OCI-LY7 (cell line): ENCODE measurements around the gene ELMO1.

Experiments used
- EZH2phosphoT487 ChIP-seq: fragments of 200-600 bp; sonication (generic); IDR thresholded peaks from 2 replicates; pipeline ENCODE4 v1.6.1; 2018; ENCODE audit warnings: low read depth, borderline replicate concordance, mild to moderate bottlenecking, mixed run types, antibody characterized with exemption, low read length, moderate library complexity, mixed read lengths
- TF ChIP-seq, protein P1 (sequence below): fragments of 200-600 bp; sonication (generic); conservative IDR thresholded peaks from 2 replicates; pipeline ENCODE4 v1.5.1; 2014; ENCODE audit warnings: mild to moderate bottlenecking, antibody characterized with exemption, low read length, moderate library complexity, mixed read lengths

DNA sequence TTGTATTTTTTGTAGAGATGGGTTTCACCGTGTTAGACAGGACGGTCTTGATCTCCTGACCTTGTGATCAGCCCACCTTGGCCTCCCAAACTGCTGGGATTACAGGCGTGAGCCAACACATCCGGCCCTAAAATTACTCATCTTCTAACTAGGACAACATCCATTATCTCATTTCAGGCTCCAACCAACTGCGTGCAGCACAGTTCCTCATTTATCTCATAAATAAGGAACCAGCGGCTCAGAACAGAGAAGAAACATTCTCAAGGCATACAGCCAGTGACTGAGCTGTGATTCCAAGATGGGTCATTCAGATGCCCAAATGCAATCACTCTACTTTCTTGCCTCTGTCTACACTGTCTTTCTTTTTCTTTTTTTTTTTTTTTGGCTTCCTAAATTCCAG, 356.1 kb downstream of the ELMO1 start:
- TF ChIP-seq, protein P1, sequence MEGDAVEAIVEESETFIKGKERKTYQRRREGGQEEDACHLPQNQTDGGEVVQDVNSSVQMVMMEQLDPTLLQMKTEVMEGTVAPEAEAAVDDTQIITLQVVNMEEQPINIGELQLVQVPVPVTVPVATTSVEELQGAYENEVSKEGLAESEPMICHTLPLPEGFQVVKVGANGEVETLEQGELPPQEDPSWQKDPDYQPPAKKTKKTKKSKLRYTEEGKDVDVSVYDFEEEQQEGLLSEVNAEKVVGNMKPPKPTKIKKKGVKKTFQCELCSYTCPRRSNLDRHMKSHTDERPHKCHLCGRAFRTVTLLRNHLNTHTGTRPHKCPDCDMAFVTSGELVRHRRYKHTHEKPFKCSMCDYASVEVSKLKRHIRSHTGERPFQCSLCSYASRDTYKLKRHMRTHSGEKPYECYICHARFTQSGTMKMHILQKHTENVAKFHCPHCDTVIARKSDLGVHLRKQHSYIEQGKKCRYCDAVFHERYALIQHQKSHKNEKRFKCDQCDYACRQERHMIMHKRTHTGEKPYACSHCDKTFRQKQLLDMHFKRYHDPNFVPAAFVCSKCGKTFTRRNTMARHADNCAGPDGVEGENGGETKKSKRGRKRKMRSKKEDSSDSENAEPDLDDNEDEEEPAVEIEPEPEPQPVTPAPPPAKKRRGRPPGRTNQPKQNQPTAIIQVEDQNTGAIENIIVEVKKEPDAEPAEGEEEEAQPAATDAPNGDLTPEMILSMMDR, result no peak
- no peak for TF ChIP-seq EZH2phosphoT487
